Measurements from ENCODE around the gene CA10.
A peak's percentile ranks its signal among the peaks of the same experiment; 100 is the strongest.

Gene CA10

DNA sequence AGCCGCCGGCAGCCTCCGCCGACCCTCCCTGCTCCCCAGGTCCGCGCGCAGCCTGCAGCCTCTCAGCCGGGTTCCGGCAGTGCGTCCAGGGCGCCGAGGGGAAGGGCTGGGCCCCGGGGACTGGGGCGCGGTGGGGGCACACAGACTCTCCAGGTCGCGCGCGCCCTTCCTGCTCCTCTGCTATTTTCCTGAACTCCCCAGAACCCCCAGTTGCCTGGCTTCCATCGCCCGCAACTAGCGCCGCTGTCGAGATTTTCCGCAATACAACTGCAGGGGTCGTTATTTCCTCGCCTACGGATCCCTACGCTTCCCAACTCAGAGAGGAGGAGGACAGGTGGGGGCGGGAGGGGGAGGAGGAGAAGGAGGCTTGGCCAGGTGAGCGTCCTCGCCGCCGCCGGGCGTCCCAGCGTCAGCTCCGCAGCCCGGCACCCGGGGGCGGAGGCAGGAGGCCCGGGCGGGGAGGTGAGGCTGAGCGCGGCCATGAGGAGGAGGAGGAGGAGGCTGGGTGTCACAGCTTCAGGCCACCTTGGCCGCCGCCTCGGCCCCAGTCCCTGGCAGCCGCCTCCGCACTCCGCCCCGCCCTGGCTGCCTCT lies at the start of gene CA10:
CA10 (minus strand) TSS at position 265 of the 593 bp plus-strand sequence.
- no peak for DNase-seq (ENCODE audit: low spot score)

DNA sequence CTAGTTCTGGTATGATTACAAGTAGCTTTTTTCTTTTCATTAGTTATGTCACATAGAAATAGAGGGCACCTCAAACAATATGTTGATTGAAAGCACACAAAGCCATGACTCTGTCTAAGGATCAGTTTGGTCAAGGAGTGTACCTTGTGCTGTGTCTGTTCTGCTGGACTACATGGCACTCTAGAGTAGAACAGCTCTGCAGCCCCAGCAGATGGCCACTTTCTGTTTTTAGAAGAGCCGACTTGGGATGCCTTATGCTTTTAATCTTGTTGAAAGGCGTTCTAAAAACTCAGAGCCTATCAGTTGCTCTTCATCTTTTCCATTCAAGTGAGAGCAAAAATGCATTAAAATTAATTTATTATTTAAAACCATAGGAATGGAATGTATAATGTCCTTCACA lies 49.3 kb upstream of the CA10 start:
- no peak for DNase-seq (ENCODE audit: low spot score)

DNA sequence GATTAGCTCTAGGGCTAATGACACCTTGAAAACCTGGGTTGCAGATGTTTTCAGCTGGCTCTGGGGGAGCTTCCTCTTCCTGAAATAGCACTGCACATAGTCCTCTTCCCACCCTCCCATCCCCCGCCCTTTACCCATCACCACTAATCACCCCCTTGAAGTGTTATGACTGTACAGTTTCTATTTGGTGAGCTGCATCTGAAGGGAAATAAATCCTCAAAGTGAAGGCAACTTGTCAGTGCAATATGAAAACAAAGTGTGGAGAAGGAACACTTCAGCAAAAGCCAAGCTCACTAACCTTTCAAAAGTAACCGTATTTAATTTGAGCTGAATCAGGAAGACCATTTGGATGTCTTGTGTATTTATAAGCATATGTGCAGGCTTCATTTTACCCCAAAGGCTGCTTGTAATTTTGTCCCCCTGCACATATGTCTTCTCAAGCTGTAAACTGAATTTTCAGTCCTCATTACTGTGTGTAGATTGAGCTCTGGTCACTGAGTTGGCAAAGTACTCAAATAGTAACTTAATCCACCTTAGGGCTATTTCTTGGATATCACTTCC lies 44.1 kb upstream of the CA10 start:
- DNase-seq (ENCODE audit: low spot score) = no peak

DNA sequence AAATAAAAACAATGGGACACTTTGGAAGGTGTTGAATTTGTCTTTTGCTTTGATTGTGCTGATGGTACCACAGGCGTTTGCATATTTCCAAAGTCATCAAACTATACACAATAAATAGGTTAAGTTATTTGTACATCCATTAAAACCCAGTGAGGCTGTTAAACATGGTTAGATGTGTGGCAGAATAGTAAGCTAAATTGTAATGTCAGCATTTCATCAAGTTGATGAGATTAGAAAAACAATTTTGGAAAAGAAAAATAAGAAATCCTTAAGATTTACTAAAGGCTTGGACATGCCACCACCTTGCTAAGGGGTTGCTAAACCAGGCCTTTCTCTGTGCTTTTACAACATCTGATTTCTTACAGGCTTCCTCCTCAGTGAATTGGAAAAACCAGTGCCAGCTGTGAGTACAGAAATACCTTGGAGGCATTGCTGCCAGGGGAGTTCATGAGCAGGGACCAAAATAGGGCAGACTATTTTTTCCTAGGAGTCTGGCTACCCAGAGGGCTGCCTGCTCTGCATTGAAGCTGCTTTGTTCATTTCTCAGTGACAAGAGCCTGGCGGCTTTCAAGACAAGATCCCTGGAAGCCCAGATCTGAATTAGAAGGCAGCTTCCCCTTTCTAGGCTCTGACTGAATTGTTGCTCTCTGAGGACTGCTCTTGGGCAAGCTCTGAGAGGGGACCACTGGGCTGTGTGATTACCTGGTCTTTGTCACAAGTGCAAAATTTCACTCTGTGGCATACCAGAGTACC lies 43.4 kb upstream of the CA10 start:
- no peak for DNase-seq (ENCODE audit: low spot score)

DNA sequence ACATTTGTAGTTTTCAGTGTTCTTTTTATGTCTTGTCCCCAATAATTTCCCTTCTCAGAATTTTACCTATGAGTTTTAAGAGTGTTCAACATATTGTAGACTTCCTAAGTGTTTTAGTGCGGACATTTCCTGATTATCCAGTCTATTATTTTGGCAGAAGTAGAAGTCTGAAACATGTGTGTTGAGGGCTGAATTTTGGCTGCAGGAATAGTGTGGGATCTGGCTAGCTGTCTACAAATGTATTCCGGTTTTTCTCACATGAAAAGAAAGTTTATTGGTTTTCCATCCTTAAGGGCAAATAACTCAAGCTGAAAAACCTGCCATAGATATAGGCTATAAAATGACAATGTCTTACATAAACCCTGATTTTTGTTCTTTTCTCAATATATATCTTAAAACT lies 33.0 kb upstream of the CA10 start:
- no peak for DNase-seq (ENCODE audit: low spot score)

DNA sequence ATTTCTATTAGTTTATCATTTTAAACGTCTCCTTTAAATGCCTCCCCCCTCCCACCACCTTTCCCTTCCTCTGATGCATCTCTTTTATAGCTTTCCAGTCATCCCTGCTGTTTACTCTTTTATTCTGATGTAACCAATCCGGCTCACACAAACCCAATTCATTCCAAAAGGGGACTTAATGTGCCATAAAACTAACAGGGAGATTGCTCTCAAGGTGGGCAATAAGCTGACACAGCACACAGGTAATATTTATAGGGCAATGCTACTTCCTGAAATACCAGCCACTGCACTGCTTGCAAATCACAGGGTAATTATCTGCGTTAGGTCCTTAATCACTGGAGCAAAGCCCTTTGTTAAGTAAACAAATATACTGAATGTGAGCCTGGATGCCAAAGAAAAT lies 23.3 kb upstream of the CA10 start:
- no peak for DNase-seq (ENCODE audit: low spot score)

DNA sequence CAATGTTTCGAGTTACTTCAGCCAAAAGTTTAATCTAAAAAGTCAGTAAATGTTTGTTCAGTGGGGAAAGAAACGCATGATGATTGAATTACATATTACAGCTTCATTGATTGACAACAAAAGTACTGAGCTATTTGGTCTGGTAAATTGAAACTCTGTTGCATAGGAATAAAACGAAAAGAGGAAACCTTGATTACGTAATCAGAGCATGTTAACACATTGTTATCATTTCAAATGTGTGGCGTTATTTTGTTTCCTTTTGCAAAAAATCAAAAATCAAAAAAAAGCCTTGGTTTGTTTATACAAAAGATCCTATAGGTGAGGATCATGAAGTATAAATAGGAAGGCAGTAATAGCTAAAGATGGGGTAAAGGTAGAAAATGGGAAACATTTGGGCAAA lies 19.5 kb upstream of the CA10 start:
- no peak for DNase-seq (ENCODE audit: low spot score)

DNA sequence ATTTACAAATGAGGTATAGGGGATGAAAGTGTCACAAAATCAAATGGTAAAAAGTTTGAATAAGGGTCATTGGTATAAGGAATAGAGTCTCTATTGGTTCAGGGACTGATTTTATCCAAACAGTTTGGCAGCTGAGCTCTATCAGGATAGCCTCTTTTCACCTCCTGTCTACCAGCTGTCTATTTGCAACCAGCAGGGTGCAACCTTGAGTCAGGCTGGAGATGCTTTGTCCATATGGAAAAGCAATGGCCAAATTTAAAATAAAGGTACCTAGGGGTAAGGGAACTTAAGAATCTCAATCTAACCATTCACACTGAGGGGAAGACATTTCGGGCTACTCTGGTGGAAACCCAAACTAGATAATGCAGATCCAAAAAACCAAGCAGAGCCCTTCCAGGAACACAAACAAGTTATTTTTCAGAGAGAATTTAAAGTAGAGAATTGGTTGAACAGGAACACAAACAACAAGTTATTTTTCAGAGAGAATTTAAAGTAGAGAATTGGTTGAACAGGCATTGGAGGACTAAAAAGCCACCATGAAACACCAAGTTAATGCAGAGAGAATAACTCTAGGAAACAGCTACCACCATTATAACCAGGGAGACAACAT lies 12.6 kb upstream of the CA10 start:
- DNase-seq (ENCODE audit: low spot score) = peak; percentile 42

DNA sequence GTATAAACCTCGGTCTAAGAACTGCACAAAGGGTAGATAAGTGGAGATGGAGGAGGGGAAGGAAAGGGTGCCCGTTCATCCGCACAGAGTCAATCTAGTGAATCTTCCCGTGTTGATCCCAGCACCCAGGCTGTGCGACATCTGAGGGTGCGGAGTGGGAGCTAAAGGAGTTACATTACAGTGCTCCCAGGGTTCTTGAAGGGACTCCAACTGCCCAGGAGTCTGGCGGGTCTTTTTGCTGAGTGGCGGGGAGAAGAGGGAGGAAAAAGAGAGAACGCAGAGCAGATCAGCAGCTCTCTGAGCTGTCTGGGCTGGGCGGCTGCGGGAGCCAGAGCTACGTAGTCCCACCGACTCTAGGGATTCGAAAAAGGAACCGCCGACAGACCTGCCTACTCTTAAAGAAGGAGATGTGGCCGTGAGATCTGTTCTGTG lies 1.6 kb upstream of the CA10 start:
- DNase-seq (ENCODE audit: low spot score) = no peak

DNA sequence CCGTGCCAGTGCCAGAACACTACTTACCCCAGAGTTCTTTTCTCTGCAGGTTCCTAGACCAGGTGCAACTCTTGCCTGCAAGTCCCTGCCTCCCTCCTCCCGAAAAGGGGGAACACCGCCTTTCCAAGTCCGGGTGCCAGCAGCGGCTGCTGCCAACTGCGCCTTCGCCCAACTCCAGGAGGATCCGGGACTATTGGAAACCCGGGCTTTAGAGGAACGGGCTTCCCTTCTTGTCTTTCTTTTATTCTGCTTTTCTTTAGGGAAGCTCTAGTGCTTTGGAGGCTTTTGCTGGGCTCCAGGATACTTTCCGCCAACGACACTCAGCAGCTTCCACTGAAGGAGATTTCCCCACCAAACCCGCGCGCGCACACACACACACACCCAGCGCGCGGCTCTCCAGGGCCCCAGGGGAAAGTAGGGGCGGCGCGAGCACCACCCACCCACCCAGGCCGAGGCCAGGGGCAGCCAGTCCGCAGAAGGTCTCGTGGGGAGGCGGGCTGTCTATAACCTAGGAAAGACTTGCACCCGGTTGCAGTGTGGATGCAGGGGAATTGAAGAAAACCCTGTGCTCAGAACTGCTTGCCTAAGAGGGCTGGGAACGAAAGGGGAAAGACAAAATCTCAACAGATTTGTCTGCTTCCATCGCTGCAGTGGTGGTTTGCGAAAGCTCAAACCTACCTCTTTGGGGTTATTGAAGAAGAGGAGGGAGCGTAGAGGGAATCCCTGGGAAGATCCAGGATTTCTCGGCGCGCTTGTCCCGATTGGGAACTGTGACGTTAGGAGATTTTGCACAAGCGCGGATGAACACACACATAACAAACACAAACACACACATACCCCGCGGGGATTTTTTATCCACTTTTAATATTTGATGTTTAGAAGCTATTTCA lies 977 bp upstream of the CA10 start:
- DNase-seq (ENCODE audit: low spot score) = no peak

DNA sequence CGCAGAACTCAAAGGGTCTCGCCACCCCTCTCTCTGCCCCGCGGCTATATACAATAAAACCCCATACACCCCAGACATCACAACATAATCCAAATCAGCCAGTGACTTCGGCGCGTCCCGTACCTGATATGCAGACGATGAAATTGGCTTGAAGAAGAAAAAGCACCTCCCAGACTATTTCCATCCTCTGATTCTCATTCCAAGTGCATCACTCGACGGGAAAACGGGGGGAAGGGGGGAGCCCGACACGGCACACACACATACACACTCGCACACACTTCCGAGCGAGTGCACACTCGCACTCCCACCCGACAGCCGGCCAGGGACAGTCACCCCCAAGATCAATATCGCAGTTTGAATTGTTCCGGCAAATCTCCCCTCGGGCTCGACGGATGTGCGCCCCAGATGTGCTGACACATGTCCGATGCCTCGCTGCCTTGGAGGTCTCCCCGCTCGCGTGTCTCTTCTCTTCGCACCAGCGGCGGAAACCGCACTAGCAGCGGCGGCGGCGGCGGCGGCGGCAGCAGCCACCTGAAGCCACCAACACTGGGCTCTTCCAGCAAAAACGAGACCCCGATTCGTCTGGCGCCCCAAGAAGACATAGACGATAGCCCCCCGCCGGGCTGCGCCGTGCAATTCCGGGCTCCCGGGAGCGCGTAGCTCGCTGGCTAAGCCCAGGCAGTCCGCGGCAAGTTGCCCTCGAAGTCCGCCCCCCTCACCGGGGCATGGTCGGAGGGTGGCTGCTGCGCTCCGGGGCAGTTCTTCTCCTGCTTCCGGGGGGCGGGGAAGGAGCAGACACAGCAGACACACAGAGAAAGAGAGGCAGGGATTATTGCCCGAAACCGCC lies 688 bp downstream of the CA10 start:
- no peak for DNase-seq (ENCODE audit: low spot score)

DNA sequence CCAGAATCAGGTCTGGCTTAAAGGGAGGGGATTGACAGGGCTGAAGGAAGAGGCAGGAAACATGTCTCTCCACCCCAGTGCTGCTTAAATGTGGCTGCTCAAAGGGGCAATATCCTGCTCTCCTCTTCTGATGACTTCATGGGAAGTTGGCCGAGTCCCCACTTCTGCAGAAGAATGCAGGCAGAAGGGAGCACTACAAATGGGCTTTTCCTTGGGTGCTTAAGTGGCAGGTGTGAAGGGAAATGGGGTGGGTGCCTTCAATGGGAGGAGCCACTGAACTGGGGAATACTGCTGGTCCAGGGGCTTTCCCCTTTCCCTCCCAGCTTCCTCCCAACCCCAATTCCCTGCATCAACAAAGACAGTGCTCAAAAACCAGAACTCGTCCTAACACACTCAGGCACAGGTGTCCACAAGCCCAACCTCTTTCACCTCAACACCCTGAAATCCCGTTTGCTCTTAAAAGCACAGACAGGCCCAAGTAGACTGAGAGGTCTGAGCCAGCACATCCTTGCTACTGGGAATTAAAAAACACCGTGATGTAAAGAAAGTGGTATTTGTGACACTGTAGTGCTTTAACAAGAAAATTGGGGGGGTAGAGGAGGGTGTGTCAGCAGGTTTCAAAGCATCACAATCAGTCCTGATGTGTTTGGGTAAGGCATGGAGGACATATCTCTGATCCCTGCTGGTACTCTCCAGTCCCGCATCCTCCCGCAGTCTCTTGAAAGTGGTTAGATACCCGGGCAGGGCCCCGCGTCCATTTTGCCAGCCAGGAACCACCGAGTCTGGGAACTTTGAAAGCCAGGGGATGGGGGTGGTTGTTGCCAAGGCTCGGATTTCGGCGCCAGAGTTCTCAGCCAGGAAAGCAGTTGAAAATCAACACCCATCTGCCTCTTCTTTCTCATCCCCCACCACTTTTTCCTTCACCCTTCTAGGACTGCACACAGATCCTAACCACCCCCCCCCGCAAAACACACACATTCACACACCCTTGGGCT lies 1.6 kb downstream of the CA10 start:
- no peak for DNase-seq (ENCODE audit: low spot score)

DNA sequence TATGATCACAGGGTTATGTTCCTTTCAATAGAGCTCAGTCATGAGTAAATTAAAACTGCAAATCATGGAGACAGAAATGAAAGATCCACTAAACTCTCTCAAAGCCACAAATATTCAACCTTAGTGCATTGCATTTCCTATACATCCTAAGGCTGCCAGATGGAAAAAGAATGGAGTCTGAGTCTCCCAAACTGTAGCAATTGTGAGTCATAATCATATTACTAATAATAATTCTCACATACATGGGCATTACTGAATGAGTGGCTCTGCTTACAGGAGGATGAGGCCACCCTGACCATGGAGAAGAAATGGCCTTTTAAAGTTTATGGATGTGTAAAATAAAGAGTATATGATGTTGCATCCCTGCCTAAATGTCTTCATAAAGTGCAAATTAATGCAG lies 3.2 kb downstream of the CA10 start:
- no peak for DNase-seq (ENCODE audit: low spot score)

DNA sequence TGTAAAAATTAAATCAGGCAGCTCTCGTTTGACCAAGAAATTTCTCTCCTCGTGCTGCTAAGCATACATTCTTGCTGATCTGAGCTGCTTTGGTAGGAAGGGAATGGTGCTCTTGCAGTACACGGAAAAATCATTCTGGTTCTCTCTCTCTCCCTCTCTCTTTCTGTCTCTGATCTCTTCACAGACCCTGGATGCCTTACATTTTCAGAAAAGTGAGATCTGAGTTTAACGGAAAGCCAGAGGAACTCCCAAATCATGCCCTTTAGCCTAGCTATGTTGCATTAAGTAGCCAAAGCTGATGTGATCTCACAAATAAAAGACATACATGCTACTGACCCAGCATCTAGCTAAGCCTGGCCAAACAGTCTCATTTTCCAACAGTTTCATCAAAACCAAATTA lies 4.0 kb downstream of the CA10 start:
- no peak for DNase-seq (ENCODE audit: low spot score)

DNA sequence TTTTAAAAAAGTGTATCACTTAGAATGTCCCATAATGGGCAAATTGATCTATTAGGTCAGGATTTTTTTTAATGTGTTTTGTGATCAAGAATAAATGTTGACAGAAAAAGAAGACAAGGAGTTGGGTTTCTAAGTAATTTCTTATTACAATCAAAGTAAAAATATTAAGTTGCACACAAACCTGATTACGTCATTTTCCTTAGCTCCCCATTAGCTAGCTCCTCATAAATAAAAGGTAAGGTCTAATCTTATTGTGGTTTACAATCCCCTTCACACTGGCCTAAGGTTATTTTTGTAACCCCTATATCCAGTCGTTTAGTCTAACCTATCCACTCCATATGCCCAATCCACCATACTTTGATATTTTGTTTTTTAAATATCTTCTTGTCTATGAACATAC lies 7.6 kb downstream of the CA10 start:
- no peak for DNase-seq (ENCODE audit: low spot score)

DNA sequence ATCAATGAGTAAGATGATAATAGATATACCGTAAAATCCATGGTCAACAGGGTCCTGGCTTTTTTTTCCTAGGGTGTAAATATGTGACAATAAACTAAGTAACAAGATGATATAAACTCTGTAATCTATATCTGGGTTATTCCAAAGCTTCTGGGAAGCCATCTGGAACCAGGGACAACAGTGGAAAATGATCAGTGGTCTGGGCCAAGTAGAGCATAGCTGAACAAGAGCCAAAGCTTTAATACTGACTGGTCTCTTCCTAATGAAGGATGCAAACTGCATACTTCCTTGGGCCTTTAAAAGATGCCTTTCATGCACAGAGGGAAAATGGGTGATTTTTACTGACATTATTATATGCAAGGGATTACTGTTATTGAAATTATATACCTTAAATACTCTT lies 8.9 kb downstream of the CA10 start:
- DNase-seq (ENCODE audit: low spot score) = no peak

DNA sequence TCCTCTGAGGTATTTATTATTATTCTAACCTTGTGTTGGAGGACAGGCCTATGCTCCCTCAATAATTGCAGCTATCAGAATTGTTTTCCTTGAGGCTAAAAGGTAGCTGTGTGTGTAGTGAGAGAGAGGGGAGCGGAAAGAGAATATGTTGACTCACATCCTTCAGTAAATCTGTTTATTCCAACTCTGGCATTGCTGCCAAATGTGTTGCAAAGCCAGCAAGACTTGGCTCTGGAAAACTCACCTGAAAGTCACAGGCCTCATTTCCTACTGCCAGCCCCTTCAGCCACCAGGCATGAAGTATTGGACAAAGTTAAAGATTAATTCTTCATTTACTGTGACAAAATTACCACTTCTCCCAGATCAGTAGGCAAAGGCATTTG lies 9.6 kb downstream of the CA10 start:
- no peak for DNase-seq (ENCODE audit: low spot score)

DNA sequence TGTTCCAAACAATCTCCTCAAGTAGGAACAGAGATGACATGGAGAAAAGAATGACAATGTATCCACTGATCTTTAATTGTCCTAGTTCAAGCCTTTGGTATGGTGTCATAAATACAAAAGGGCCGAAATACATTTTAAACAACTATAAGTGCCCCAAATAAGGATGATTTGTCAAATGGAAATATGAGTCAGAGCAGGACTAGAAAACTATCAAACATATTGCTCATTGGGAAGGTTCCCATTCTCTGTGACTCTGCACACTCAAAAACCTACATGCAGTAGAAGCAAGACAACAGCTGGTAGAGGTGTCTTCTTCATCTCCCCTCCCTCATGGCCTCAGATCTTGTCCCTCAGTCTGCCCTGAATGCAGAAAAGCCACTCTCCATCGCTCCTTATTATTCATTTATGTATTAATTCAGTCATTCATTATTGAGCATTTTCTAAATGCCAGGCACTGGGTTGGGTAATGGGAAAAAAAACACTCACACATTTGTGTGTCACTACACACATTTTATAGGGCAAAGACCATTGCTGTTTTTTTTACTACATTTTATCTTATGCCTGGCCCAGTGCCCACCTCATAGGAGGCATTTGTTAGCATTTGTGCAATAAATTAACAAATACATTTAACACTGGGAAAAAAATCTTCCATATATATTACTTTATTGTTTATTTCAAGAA lies 10.1 kb downstream of the CA10 start:
- no peak for DNase-seq (ENCODE audit: low spot score)

DNA sequence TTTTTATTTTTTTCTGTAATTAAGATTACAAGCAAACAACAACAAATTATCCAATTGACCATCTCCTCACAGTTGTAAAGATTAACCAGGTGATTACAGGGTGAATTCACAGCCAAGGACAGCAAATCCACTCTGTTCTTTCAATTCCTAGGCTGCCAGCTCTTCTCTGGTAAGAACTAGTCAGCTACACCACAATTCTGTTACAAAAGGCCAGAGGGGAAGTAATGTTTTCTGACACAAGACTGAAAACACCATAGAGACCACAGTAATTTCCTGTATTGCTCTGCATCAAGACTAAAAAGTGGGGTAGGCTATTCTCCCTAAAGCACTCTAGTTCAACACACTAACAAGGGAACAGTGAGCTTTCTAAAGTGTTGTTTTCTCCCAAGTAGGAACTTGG lies 10.6 kb downstream of the CA10 start:
- no peak for DNase-seq (ENCODE audit: low spot score)

DNA sequence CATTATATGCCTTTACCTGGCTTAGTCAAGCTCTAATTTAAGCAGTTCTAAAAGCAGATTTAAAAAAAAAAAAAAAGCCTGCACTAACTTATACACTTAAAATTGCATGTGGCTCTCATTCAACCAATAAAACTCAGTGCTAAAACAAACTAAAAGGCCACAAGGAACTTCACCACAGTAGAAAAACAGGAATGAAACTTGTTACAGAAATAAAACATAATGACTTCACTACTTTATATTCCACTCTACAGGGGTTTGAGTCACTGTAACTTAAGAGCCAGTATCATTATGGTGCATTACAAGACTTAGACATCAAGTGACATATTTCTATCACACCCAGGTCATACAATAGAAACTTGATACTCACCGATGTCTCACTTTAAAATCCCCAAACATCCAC lies 11.1 kb downstream of the CA10 start:
- DNase-seq (ENCODE audit: low spot score) = no peak

Measured in HuH-7 (cell line).